Spleen (tissue), 11 donors: ENCODE results near the gene TNS4. TPM values are rescaled to one million over a fixed set of nuclear protein-coding genes. Genes with fewer than 3 reads are reported as not detected.
A peak's percentile ranks its signal among the peaks of the same experiment; 100 is the strongest.

ENCODE experiments used
- DNase-seq: peaks from one replicate; pipeline ENCODE4 v3.0.0-alpha.2; 2020
- H3K27ac ChIP-seq, 8 donors: fragments of 200-600 bp; sonication (generic) in 7 of 8; 1 replicate in 4 of 8; 2 replicates in 4 of 8; pipeline versions ENCODE4 v1.5.0 to v1.8.0; 2016 to 2021; ENCODE audit warnings: inconsistent platforms in 4 of 8, mild to moderate bottlenecking in 4 of 8, moderate library complexity in 1 of 8
- H3K27me3 ChIP-seq, 7 donors: fragments of 200-600 bp; sonication (generic) in 6 of 7; replicated peaks in 1 of 7; 1 replicate in 4 of 7; 2 replicates in 3 of 7; pipeline versions ENCODE4 v1.5.0 to v1.8.0; 2016 to 2021; ENCODE audit warnings: inconsistent platforms in 3 of 7, mild to moderate bottlenecking in 1 of 7
- H3K36me3 ChIP-seq, 6 donors: fragments of 200-600 bp; sonication (generic) in 5 of 6; 1 replicate in 4 of 6; 2 replicates in 2 of 6; pipeline versions ENCODE4 v1.5.0 to v1.8.0; 2016 to 2021; ENCODE audit warnings: inconsistent platforms in 2 of 6
- H3K4me1 ChIP-seq, 6 donors: fragments of 200-600 bp; sonication (generic) in 5 of 6; 1 replicate in 3 of 6; 2 replicates in 3 of 6; pipeline versions ENCODE4 v1.5.0 to v1.8.0; 2016 to 2021; ENCODE audit warnings: inconsistent platforms in 3 of 6
- H3K4me3 ChIP-seq, 8 donors: fragments of 200-600 bp; sonication (generic) in 7 of 8; 1 replicate in 4 of 8; 2 replicates in 4 of 8; pipeline versions ENCODE4 v1.5.0 to v1.8.0; 2016 to 2021; ENCODE audit warnings: inconsistent platforms in 4 of 8, mild to moderate bottlenecking in 4 of 8, moderate library complexity in 2 of 8
- H3K9me3 ChIP-seq, 8 donors: fragments of 200-600 bp; sonication (generic) in 7 of 8; 1 replicate in 4 of 8; 2 replicates in 4 of 8; pipeline versions ENCODE4 v1.5.0 to v1.8.0; 2016 to 2021; ENCODE audit warnings: inconsistent platforms in 4 of 8
- CTCF ChIP-seq, 11 experiments: fragments of 200-600 bp in 7 of 11; fragments of 450-650 bp in 4 of 11; sonication (generic) in 4 of 11; IDR thresholded peaks in 8 of 11; conservative IDR thresholded peaks in 3 of 11; 1 replicate in 7 of 11; 2 replicates in 4 of 11; pipeline versions ENCODE4 v1.4.0 to v1.8.0; 2016 to 2021; ENCODE audit warnings: antibody characterized with exemption in 11 of 11, inconsistent platforms in 4 of 11, mild to moderate bottlenecking in 1 of 11
- POLR2A ChIP-seq, 3 donors: fragments of 450-650 bp; IDR thresholded peaks; one replicate each; pipeline ENCODE4 v1.5.1; 2017; ENCODE audit warnings: antibody characterized with exemption in 3 of 3, mild to moderate bottlenecking in 1 of 3
- POLR2AphosphoS5 ChIP-seq, 3 donors: sonication (generic); formaldehyde crosslinking; IDR thresholded peaks; one replicate each; pipeline ENCODE4 v1.5.1; 2017; ENCODE audit warnings: antibody characterized with exemption in 3 of 3
- WGBS, 5 donors: extraction: QIAGEN DNeasy Blood & Tissue Kit in 3 of 5; methylation state at CpG; one replicate each; pipeline versions ENCODE4 v1.1.5 to v1.1.7; 2013 to 2018; 5-methylcytosine and 5-hydroxymethylcytosine counted together
- intact Hi-C: fragments of 100-400 bp; cut with DNase I; formaldehyde crosslinking; loops from one replicate; pipeline ENCODE4 v1.15.0; 2023; ENCODE audit warnings: low total_unique reads
- polyA plus RNA-seq, 3 donors: library from polyadenylated mRNA; stranded (reverse); fragments of 200-250 nt; gene quantifications; one replicate each; pipeline ENCODE4 v1.2.1, GENCODE V29; 2013
- total RNA-seq, 7 donors: library from RNA; depleted of rRNA in 3 of 7; stranded (reverse); fragments of >200 nt in 3 of 7; fragmentation: NEBNext Ultra II Directional in 4 of 7; extraction: Animal tissue kit (Norgen Biotek cat#: 25700) in 4 of 7; gene quantifications; one replicate each; pipeline versions ENCODE4 v1.1.0 to v1.2.1, GENCODE V29; 2016 to 2021
- donor health status: healthy with polysubstance abuse.
- donor health status: DM: no; HTN: no; CAD: no; lungs with moderate emphysema.
- donor health status: DM: no; HTN: no; CAD: no.
- donor health status: Bipolar disorder and iron deficiency.
- donor health status: healthy.
- donor health status: DM: no; HTN: no; CAD: no.
- donor health status: DM: yes; HTN: yes; CAD: no.

The TNS4 gene
- total and polyA plus RNA-seq, 10 donors: 0.14 to 1.3 (median 0.37) TPM; not detected in 1

- H3K27me3 ChIP-seq: peaks cover 0 to 20% (median 5%) of the 10 kb centered on the region in 7 donors
- 86 to 99% (median 95%) methylated on average over 10 of the region's 10 CpGs for WGBS, 5 donors
- H3K4me3 ChIP-seq: no peak overlapping the region
- intact Hi-C loops: no loop called here
- peak; percentile 64 for DNase-seq
- no peaks in the 10 kb centered on the region for H3K9me3 ChIP-seq
- H3K4me1 ChIP-seq: peaks cover 0 to 17% (median 11%) of the 10 kb centered on the region in 6 donors
- no peak overlapping the region for H3K27ac ChIP-seq
- no peak for TF ChIP-seq POLR2AphosphoS5 (IDR thresholded peaks at IDR 0.05)
- TF ChIP-seq POLR2A (IDR thresholded peaks at IDR 0.05): no peak
- no peak for TF ChIP-seq CTCF (IDR thresholded peaks at IDR 0.05 in 8 of 11, conservative IDR thresholded peaks at IDR 0.05 in 3 of 11)
- no peaks in the 10 kb centered on the region for H3K36me3 ChIP-seq
These were observed 714 bp downstream of the TNS4 start for GRCh38 chr17:40500709-40501108.

DNA sequence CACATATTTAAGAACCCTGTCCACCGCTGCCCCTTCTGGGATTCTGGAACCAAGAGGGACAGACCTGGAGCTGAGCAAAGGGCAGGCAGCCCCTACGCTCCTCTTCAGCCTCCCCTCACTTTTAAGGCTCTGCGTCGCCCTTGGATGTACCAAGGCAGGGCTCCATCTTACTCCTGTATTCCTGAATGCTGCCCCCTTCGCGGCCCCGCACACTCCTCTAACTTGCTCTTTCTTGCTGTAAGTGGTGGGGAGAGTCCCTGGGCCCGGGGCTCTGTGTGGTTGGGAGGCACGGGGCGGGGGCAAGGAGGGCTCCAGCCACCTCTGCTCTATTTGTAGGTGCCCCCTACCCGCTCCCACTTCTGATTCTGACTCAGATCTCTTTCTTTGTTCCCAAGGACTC, 1.2 kb downstream of the TNS4 start:
- intact Hi-C loops: no loop called here
- peak overlapping the region in 1 of 8 donors; percentile 58 for H3K27ac ChIP-seq

DNA sequence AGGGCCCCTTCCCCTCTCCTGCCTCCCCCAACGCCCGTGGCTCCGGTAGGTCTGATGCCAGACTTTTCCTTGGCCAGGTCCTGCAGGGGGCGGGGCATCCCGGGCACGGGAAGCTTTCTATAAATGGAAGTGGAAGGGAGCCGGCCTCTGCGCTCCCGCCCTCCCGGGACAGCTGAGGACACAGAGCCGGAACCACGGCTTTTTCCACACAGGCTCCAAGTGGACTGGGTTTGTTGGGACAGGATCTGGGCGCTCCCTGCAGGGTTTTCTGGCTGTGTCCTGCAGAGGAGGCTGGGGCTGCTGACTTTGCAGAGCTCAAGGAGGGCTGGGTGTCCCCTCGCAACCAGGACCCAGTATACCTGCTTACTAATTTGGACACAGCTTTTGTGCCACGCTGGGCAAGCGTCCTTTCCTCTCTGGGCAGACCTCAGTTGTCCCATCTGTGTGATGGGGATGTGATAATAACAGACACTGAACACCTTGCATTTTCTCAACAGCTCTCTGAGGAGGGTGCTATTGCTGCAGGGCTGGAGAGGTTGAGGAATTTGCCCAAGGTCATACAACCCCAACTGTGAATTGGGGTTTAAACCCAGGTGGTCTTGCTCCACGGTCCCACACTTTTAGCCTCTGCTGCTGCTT, 1.8 kb downstream of the TNS4 start:
- no peaks in the 10 kb centered on the region for H3K9me3 ChIP-seq
- H3K27me3 ChIP-seq: peaks cover 0 to 20% (median 5%) of the 10 kb centered on the region in 7 donors
- DNase-seq: no peak
- no peak for TF ChIP-seq POLR2A (IDR thresholded peaks at IDR 0.05)
- TF ChIP-seq CTCF (IDR thresholded peaks at IDR 0.05 in 8 of 11, conservative IDR thresholded peaks at IDR 0.05 in 3 of 11): peak in 1 of 11 experiments; percentile 5
- TF ChIP-seq POLR2AphosphoS5 (IDR thresholded peaks at IDR 0.05): peak; percentile 30 to 66 (median 65)
- WGBS, 5 donors: 26 to 41% (median 27%) methylated on average over 12 to 17 of the region's 17 CpGs
- no peaks in the 10 kb centered on the region for H3K36me3 ChIP-seq
- H3K4me3 ChIP-seq: peak overlapping the region in 1 of 8 donors; percentile 9
- H3K4me1 ChIP-seq: peaks cover 0 to 17% (median 11%) of the 10 kb centered on the region in 6 donors
- peak overlapping the region in 3 of 8 donors; percentile 8 to 58 (median 24) for H3K27ac ChIP-seq
- intact Hi-C loops: no loop called here

More for the DNA sequence above, 1.2 kb downstream of the TNS4 start:
- WGBS, 5 donors: 78 to 94% (median 86%) methylated on average over 11 of the region's 11 CpGs
- no peaks in the 10 kb centered on the region for H3K36me3 ChIP-seq
- peaks cover 0 to 20% (median 5%) of the 10 kb centered on the region in 7 donors for H3K27me3 ChIP-seq
- DNase-seq: peak; percentile 45
- TF ChIP-seq CTCF (IDR thresholded peaks at IDR 0.05 in 8 of 11, conservative IDR thresholded peaks at IDR 0.05 in 3 of 11) (no peak), POLR2AphosphoS5 (IDR thresholded peaks at IDR 0.05) (no peak), POLR2A (IDR thresholded peaks at IDR 0.05) (no peak)
- H3K4me3 ChIP-seq: no peak overlapping the region
- H3K4me1 ChIP-seq: peaks cover 0 to 17% (median 11%) of the 10 kb centered on the region in 6 donors
- H3K9me3 ChIP-seq: no peaks in the 10 kb centered on the region

- no peak for TF ChIP-seq CTCF (IDR thresholded peaks at IDR 0.05 in 8 of 11, conservative IDR thresholded peaks at IDR 0.05 in 3 of 11)
- TF ChIP-seq POLR2A (IDR thresholded peaks at IDR 0.05): no peak
- TF ChIP-seq POLR2AphosphoS5 (IDR thresholded peaks at IDR 0.05): no peak
- no peaks in the 10 kb centered on the region for H3K9me3 ChIP-seq
- WGBS, 5 donors: 74 to 81% (median 79%) methylated on average over 9 of the region's 9 CpGs
These were observed 2.9 kb downstream of the TNS4 start for GRCh38 chr17:40498281-40499084.

More at GRCh38 chr17:40498281-40499084, 2.9 kb downstream of the TNS4 start:
- peaks cover 0 to 17% (median 11%) of the 10 kb centered on the region in 6 donors for H3K4me1 ChIP-seq
- H3K36me3 ChIP-seq: no peaks in the 10 kb centered on the region
- DNase-seq: no peak
- intact Hi-C loops: no loop called here
- H3K4me3 ChIP-seq: no peak overlapping the region
- H3K27me3 ChIP-seq: peaks cover 0 to 20% (median 5%) of the 10 kb centered on the region in 7 donors
- H3K27ac ChIP-seq: peak overlapping the region in 1 of 8 donors; percentile 19
